Measurements from ENCODE around the gene PIP5K1C.
"Not testable (repeated sequence)": the region's sequence is repeated elsewhere in the genome, so short reads cannot be mapped to it uniquely, and the experiment has no call there.

The PIP5K1C gene

GRCh38 chr19:3590991-3591659, 109.1 kb downstream of the PIP5K1C start:
- DNase-seq (ENCODE audit: low read depth, low spot score), result no peak

GRCh38 chr19:3589949-3590348, 110.3 kb downstream of the PIP5K1C start:
- no peak for DNase-seq (ENCODE audit: low read depth, low spot score)

- no peak for DNase-seq (ENCODE audit: low read depth, low spot score)
These were observed 110.8 kb downstream of the PIP5K1C start for GRCh38 chr19:3589439-3589838.

GRCh38 chr19:3586707-3587346, 113.4 kb downstream of the PIP5K1C start:
- DNase-seq (ENCODE audit: low read depth, low spot score), result no peak

- DNase-seq (ENCODE audit: low read depth, low spot score), result no peak
These were observed 114.1 kb downstream of the PIP5K1C start for GRCh38 chr19:3586127-3586626.

GRCh38 chr19:3585301-3586126, 114.8 kb downstream of the PIP5K1C start, which contains the start of gene GIPC3:
TSS of gene GIPC3 (plus strand) at chr19:3585478. CDS start at chr19:3585598, 120 bp downstream.
- DNase-seq (ENCODE audit: low read depth, low spot score), result no peak

GRCh38 chr19:3584036-3584802, 116.0 kb downstream of the PIP5K1C start:
- DNase-seq (ENCODE audit: low read depth, low spot score), result not testable (repeated sequence)

GRCh38 chr19:3581792-3582191, 118.5 kb downstream of the PIP5K1C start:
- not testable (repeated sequence) for DNase-seq (ENCODE audit: low read depth, low spot score)

All from smooth muscle cell of the brain vasculature (primary cell).